ENCODE data around the gene EFL1. TPM values are rescaled to one million over a fixed set of nuclear protein-coding genes. Genes with fewer than 3 reads are reported as not detected.

The EFL1 gene
- total RNA-seq, 1 donor from 2014 or later = 24.7 TPM

- peaks cover 10% of the 10 kb centered on the region for H3K36me3 ChIP-seq
- DNase-seq = no peak
- no peaks in the 10 kb centered on the region for H3K9me3 ChIP-seq
- H3K27me3 ChIP-seq (ENCODE audit: low read depth) = no peaks in the 10 kb centered on the region
- no peak for ATAC-seq
- TF ChIP-seq CTCF (IDR thresholded peaks at IDR 0.05) = no peak
- intact Hi-C loops (cut with DNase I) = no loop called here
- no peak overlapping the region for H3K27ac ChIP-seq
- no peaks in the 10 kb centered on the region for H3K4me1 ChIP-seq
- H3K4me3 ChIP-seq = no peak overlapping the region
These were observed 133.3 kb downstream of the EFL1 start for GRCh38 chr15:82129149-82129692.

DNA sequence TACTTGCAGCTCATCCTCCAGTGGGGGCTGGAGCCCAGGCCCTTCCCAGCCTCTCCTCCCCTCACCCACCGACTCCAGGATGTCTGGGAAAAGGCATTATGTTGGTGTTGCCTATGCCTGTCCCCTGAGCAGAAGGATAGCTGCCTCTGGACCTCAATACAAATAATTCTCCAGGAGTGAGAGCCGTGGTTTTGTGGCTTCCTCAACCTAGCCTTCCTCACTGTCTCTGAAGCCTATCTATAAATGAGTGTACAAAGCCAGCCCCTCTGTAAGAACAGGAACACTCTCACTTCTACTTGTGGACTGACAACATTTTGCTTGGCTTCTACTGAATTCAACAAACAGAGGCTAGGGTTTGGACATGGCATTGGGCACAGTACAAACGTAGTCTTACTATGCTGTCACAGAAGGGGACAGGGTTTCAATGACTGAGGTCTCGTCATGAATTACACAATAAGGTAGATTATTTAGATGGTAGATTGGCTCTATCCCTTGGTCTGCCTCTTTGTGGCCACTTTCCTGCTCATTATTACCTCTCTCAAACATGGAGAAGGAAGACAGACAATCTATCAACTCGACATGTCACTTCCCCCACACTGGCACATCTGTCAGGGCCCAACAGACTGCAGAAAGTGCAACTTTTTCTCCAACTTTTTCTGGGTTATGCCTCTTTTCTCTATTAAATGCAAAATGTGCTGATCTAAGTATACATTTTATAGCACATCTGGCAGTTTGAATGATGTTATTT is 134.0 kb downstream of the EFL1 start:
- H3K27ac ChIP-seq = no peak overlapping the region
- peaks cover 10% of the 10 kb centered on the region for H3K36me3 ChIP-seq
- no peak for TF ChIP-seq CTCF (IDR thresholded peaks at IDR 0.05)
- H3K27me3 ChIP-seq (ENCODE audit: low read depth) = no peaks in the 10 kb centered on the region
- ATAC-seq (no peak), DNase-seq (no peak)
- H3K4me3 ChIP-seq = no peak overlapping the region
- H3K9me3 ChIP-seq = no peaks in the 10 kb centered on the region
- intact Hi-C loops (cut with DNase I) = no loop called here
- no peaks in the 10 kb centered on the region for H3K4me1 ChIP-seq

DNA sequence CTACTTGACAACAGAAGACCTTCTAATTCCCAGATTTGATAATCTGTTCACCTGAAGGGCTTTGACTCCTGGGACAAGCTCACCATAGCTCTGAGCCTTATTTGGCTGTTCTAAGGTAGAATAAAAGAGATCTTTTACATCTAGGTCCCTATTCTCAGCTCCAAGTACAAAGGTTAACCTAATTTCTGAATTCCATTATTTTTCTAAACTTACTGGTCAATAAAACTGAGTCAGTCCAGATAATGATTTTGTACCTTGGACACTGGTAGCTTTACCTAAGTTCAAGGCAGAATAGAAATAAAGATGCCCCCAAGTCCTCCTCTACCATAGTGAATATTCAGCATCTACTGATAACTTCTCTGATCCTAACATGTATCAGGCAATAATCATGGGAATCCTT is 135.0 kb downstream of the EFL1 start:
- no peak for DNase-seq
- intact Hi-C loops (cut with DNase I) = no loop called here
- H3K9me3 ChIP-seq = no peaks in the 10 kb centered on the region
- no peak for ATAC-seq
- TF ChIP-seq CTCF (IDR thresholded peaks at IDR 0.05) = no peak
- no peaks in the 10 kb centered on the region for H3K27me3 ChIP-seq (ENCODE audit: low read depth)
- H3K36me3 ChIP-seq = peaks cover 10% of the 10 kb centered on the region
- H3K4me1 ChIP-seq = no peaks in the 10 kb centered on the region
- H3K27ac ChIP-seq = no peak overlapping the region
- no peak overlapping the region for H3K4me3 ChIP-seq

GRCh38 chr15:82126346-82126745 is 136.2 kb downstream of the EFL1 start:
- intact Hi-C loops (cut with DNase I) = no loop called here

More at GRCh38 chr15:82126346-82126745, 136.2 kb downstream of the EFL1 start:
- Histone ChIP-seq H3K27me3 (ENCODE audit: low read depth) (no peaks in the 10 kb centered on the region), H3K4me1 (no peaks in the 10 kb centered on the region), H3K4me3 (no peak overlapping the region), H3K27ac (no peak overlapping the region), H3K36me3 (peaks cover 10% of the 10 kb centered on the region), H3K9me3 (no peaks in the 10 kb centered on the region)
- no peak for TF ChIP-seq CTCF (IDR thresholded peaks at IDR 0.05)
- ATAC-seq (no peak), DNase-seq (no peak)

All from lower lobe of right lung (tissue), 2 donors.